NOMO-1 (cell line): ENCODE measurements around the gene GMDS.
A peak's percentile ranks its signal among the peaks of the same experiment; 100 is the strongest.

Experiments
- DNase-seq, 2 experiments: peaks; one replicate each; lab custom pipeline; 2025; ENCODE audit not compliant: unreplicated experiment in 2 of 2; lab: John Stamatoyannopoulos, UW

GMDS gene

DNA sequence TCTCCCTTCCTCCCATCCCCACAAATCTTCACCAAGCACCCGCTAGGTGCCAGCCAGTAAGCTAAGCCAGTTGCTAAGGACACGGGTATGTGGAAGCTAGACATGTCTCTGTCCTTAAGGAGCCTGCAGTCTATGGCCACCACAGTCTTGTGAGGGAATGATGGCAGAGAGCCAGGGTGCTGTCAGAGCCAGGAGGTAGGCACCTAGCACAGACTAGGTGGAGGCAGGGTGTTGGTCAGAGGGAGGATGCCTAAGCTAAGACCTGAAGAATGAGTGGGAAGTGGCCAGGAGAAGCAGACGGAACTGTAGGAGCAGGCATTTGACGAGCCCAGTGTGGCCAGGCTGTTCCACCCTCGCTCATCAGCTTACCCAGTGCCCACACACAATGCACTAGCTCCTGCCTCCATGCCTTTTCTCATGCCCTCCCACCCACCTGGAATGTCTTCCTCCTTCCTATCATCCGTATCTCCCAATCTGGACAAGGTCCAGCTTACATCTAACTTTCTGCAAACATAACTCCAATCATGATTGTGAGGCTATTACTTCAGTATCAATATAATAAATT, 510.1 kb downstream of the GMDS start:
- no peak for DNase-seq

DNA sequence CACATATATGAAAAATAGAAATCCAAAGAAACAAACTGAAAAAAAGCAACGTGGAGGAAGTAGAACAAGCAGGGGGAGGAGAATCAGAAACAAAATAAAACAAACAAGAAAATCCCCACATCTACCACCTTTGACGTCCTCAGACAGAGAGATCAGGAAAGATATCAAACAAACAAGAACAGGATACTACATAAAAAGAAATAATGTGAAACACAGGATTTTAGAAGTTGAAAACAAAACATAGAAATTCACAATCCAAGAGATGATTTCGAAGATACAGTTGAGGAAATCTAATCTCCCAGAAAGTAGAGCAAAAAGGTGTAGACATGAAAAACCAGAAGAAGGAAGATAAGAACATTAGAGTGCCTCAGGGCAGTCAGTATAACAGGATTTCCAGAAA, 514.5 kb downstream of the GMDS start:
- no peak for DNase-seq

DNA sequence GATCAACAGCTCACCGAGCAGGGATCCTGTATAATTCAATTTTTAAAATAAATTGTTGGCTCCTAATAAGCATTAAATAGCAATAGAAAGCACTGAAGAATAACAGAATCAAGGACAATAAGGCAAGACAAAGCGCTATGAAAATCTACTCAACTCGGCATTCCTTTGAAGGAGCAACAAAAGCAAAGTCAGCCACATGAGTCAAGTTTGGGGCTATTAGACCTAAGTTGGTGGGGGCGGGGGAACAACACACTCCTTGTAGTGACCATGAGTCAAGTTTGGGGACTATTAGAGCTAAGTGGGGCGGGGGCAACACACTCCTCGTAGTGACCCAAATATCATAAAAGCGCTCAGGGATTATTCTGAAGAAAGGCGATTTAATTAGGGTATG, 515.7 kb downstream of the GMDS start:
- DNase-seq, result no peak

DNA sequence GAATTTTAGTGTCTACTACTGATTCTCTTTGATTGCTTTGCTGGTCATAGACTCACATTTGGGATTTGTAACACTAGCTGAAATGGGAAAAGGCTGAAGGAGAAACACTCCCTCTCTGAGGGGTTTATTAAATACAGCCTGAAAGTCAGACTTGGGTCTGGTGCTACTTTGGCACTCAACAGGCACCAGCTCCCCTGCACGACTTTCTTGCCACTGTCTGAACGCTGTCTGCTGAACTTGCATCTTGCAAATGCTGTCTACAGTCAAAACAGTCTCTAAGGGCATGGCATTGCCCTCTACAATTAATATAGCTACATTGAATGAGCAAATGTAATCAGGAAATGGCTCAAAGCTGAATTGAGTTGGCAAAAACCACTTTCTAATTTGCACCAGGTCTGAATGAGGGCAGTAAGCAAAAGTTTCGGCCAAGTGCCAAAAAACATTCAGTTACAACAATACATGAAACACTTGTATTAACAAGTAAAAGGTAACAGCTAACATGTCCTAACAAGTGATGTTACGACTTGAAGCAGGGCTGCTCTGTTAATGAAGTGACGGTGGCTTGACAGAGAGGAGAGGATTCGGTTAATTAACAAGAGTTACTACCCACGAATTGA, 516.2 kb downstream of the GMDS start:
- DNase-seq, result no peak

DNA sequence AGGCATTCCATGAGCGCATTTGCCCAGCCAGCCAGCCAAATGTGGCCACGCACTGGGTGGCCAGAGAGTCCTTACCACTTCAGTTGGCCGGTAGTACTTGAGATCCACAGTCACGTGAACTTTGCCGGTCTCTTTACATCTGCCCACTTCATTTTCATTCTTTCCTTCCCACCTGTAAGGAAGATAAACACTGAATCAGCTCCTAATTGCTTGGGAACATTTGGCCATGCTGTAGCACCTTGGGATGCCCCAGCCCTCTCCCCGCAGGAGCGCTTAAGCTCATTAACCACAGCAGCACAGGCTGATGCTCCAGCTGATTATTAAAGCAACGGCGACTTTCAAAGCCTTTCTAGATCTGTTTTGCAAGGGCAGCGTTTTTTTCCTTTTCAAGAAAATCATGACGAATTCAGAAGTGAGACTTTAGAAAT, 519.0 kb downstream of the GMDS start:
- no peak for DNase-seq

DNA sequence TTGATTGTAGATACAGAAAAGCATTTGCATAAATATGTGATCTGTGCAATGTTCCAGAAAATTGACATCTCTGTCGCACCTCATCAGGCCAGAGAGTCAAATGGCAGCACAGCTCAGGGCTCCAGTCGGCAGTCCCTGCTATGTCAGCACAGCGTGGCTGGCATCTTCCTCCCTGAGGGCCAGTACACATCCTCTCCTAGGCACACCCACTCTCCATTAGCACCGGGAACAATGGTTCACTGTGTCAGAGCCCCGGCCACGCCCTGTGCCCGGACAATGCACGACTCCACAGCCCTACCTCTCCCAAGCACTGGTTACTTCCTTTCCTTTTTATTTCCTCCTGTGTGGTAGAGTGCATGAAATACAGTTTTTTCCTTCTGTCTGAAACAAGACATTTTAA, 520.8 kb downstream of the GMDS start:
- peak in 1 of 2 experiments; percentile 25 for DNase-seq

DNA sequence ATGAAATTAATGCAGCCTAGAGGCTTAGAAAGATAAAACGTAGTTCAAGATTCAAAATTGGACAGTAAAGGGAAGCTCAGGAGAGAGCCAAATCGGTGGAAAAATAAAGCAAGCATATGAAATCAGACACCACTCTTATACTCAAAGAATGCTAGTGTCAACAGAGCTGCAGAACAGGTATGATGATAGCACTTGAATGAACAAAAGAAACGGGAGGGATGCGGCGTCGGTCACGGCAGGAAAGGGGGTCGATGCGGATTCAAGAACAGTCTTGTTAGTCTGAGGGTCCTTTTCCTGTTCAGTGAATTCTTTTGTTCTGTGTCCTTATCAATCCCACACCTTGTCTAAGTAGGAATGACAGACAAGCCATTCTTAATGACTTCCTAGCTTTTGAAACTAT, 521.3 kb downstream of the GMDS start:
- no peak for DNase-seq

DNA sequence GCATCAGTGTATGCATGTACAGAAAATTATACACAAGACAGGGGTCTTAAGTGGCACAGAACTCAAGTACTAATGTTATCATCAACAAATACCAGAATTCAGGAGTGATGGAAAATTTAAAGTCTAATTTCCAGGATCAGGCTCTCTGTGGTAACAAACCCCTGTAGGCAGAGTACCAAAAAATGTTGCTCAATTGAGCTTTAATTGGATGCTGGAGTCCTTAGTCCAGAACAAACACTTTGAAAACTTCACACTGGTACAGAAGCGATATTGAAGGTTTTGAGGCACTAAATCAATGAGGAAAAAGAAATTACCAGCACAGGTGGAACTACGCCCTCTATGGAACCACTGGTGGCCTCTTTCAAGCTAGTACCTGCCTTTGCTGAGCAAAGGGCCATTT, 522.6 kb downstream of the GMDS start:
- no peak for DNase-seq

DNA sequence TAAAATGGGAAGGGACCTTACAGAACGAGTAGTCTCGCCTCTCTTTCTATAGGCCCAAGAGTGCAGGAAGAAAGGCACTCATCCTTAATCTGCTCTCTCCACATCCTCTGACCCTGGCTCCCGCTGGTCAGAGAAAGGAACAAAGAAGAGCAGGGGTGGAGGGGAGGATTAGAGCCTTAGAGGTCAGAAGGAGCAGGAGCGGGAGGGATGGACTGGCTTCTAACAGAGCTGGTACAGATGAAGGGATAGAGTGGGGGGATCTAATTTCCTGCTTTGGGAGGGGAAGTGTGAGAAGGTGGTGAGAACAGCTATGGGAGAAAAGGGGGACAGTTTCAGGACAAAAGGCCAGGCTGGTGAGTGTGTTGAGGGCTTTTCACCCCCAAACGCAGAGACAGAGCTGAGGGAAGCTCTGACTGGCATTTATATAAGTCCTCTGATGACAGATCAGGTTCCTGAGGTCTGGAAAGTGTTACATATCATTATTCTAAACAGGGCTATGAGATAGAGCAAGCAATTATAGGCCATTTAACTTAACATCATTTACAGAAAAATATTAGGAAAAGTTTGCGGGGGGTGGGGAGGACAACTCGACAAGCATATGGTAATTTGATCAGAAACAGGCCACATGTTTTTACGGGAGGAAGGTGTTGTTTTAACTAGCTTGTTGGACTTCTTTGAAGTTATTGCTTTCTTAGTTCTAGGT, 524.6 kb downstream of the GMDS start:
- DNase-seq, result no peak

DNA sequence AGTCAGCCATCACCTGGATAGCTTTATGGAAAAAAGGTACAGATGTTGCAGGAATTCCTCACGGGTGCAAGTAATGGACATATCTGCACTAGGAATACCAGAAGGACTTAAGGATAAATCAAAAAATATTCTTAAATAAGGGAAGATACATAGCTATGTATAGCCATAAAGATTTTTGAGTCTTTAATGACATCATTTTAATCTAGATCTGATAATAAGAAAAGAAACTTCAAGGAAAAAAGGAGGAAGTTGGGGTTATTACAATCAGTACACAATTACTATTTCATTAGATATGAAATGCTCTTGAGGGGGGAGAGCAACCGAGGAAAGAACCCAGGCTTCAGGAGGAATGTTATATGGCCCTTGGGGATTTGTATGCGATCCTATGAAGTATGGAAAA, 525.5 kb downstream of the GMDS start:
- DNase-seq, result no peak

DNA sequence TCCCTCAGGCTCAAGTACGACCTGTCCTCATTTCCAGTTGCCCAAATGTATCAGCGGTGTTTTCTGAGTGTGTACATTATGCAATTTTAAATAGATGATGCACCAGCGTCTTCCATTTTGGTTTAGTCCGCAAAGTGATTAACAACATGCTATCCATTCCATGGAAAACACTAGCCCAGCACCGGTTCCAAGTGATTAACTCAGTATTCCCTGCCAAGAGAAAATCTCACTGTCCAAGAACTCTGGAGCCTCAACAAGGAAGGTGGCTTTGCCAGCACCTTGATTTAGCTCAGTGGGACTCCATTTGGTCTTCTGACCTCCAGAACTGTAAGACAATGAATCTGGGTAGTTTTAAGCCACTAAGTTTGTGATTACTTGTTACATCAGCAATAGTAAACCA, 528.5 kb downstream of the GMDS start:
- no peak for DNase-seq

DNA sequence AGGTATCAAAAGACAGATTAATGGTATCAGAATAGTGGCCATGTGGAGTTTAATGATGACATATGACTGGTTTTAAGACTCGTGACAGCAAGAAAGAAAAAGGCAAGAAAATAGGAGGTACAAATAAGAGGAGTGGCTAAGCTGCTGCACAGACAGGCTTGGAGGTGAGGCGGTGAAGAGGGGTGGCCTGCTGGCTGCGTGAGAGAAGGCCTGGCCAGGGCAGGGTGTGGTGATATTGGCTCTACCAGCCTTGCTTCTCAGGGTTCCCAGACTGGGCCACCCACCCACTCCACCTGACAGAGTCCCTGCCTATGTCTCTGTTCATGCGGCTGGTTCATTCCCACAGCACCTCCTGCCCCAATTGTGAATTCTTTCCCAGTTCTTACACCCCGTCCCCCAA, 529.0 kb downstream of the GMDS start:
- DNase-seq, result no peak

DNA sequence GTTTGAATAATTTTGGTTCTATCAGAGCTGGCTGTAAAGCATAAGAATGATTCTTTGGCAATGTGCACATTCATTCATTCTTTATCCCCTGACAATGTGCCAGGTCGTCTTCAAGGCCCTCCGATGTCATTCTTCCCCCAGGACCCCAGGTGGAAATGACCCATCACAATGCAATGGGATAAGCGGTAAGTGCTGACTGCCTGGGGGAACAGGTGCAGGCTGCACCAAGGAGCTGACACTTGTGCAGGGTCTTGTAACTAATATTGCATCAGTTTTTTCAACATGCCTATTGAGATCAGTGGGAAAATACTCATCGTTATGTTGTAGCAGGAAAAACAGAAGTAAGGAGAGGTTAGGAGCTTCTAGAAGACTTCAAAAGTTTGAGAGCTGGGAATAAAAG, 530.1 kb downstream of the GMDS start:
- no peak for DNase-seq

DNA sequence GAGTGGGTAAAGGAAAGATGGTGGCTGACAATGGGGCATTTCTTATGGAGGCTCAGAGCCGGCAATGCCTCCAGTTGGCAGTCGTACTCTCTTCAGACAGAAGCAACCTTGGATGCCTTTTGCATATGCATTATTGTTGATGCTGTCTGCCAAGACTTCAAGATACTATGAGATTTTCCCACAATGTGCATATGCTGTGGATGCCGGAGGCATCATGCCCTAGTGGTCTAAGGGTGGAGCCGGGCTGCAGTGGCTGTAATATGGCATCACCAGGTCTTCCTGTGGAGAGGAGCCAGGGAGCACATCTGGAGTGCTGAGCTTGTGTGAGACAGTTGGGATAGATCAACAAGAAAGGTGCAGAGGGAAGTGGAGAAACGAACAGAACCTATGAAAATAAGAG, 530.8 kb downstream of the GMDS start:
- DNase-seq, result no peak

DNA sequence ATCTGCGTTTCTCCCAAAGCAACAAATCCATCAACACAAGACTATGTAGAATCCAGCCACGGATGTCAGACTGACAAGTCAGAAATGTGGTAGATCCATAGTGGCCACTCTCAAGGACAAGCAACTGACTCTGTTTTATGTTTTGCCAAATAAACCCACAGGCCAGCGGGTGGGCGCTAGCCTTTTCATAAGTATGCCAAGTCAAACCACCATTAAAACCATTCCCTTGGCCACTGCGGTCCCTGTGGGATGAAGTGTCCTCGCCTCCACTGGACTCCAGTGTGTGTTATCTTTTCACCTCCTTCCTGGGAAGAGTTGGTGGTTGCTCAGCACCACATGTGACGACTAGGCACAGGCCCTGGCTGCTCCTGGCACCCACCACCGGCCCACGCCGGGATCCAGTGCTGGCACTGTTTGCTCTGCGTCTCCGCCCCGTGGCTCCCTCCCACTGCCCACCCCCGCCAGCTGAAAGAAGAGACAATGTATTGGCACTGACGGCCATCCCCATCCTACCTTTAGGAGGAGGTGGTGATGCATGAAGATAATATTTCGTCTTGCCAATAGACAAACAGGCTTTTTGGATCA, 532.3 kb downstream of the GMDS start:
- DNase-seq, result no peak

DNA sequence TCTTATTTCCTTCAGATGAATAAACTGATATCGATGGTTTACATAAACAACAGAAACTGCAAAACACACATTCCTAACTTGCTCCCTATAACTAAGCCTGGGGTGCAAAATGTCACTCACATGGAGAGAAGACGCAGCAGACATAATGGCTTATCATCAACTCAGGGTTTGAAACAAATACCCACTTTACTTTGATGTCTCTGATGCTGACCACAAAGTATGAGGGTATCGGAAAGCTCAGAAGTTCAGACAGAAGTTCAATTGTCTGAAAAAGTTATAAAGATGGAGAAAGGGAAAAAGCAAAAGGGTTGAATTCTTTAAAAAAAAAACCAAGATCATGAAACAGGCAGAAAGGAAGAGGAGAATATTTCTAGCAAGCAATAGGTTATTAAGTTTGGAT, 533.0 kb downstream of the GMDS start:
- no peak for DNase-seq

DNA sequence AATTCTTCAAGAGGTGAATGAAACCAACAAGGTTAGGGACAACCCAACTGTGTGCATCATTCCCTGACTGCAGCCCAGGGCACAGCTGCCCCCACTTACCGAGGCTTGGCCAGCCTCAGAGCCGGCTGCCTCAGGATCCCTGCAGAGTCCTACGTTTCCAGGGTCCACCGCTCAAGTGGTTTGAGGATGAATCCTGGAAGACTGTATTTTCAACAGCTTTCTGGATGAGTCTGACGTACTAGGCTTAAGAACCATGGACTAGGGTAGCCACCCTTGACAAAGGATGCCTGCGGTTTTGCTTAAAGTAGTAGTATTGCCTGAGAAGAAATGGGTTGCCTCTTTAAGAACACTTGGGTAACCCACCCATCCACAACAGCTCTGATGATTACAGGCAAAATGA, 534.3 kb downstream of the GMDS start:
- no peak for DNase-seq

DNA sequence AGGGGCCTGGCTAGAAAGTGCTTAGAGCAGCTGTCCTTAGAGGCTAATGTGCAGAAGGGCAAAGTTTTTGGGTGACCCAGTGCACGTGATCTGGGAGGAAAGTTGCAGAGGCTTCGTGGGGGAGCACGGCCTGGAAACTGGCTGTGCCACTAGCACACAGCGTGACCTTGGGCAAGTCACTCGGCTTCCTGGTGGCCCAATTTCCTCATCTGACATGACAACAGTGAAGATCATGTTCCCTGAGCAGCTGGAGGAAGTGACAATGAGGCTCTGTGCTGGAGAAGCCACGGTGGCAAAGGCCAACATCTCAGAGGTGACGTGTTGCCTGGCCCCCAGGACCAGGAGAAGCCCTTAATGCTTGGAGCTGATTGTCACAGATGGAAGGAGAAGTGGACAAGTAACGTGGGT, 536.2 kb downstream of the GMDS start:
- DNase-seq, result no peak

DNA sequence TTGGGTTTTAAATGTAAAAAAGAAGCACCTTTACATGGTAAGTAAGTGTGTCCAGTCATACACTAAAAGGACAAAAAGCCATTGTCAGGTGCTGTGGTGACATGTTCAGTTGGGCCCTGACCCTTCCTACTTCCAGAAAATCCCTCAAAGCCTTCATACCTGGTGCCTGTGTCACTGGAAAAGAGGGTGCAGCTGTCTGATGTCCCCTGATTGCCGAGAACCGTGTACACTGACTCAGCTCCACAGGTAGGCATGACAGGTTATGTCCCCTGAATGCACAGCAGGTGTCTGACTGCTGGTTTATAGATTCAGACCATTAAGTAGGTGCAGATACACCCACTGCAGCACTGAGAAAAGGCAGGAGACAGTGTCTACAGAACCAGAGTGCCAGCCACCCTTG, 536.6 kb downstream of the GMDS start:
- DNase-seq, result no peak

DNA sequence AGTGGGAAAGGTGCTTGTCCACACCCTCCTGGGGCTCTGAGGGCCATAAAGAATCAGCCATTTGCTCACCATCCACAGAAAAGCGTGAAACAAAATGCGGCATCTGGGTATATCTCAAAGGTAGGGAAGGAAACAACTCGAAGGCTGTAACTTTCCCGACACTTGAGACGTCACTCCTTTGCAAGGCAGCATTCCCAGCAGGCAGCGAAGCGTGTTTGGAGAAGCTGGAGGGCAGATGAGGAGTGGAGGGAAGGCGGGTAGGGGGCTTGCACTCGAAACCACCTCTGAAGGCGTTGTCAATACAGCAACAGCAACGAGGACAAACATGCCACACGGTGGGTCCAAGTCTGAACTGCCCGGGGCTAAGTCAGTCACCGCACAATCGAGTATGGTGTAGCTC, 537.3 kb downstream of the GMDS start:
- no peak for DNase-seq

DNA sequence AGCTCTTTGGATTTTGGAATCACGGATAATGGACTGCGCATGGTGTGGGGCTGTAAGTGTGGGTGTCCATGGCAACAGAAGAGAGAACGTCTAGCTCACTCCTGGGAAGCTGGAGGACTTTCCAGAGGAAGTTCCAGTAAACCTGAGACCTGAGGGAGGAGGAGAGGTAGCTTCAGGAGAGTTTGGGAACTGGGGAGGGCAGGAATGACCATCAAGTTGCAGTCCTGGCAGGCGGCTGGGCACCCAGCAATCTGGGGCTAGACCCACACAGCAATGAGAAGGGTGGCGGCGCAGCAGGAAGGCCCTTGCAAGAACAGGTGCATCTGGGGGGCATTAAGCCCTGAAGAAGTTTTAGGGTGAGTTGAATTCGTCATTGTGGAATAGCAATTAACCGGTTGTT, 539.8 kb downstream of the GMDS start:
- DNase-seq, result no peak

DNA sequence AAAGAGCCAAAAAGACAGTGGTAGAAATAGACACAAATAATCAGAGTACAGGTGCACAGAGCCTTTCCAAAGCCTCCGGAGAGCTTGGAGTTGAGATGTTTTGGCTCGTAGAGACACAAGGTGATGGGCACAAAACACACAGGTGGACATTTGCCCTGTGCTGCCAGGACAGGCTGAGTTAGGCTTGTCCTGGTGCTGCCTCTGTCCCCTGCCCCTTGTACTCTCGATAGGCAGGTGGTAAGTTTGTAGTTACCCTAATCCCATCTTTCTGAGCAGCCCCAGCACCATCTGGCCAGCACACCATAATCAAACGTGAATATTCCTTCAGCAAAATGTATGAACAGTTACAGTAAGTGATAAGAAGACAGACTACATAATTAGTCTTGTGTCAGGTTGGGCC, 540.2 kb downstream of the GMDS start:
- no peak for DNase-seq
